Cardiac fibroblast (primary cell): ENCODE data around the gene SLC4A1.

Experiments used
- DNase-seq, 2 donors: peaks; one replicate each; pipeline versions ENCODE4 v3.0.0 to v3.0.0-alpha.2; 2010; ENCODE audit warnings: low read depth in 2 of 2
- H3K4me3 ChIP-seq, 2 donors: replicated peaks in 1 of 2; 1 replicate in 1 of 2; 2 replicates in 1 of 2; pipeline ENCODE4 v1.5.1; 2011; ENCODE audit warnings: low read depth in 2 of 2, low read length in 2 of 2, mild to moderate bottlenecking in 2 of 2, moderate library complexity in 1 of 2
- TF ChIP-seq, protein P1 (sequence below): IDR thresholded peaks from one replicate; pipeline ENCODE4 v1.5.1; 2011; ENCODE audit warnings: low read depth, mild to moderate bottlenecking, low read length, inconsistent platforms

The SLC4A1 gene

DNA sequence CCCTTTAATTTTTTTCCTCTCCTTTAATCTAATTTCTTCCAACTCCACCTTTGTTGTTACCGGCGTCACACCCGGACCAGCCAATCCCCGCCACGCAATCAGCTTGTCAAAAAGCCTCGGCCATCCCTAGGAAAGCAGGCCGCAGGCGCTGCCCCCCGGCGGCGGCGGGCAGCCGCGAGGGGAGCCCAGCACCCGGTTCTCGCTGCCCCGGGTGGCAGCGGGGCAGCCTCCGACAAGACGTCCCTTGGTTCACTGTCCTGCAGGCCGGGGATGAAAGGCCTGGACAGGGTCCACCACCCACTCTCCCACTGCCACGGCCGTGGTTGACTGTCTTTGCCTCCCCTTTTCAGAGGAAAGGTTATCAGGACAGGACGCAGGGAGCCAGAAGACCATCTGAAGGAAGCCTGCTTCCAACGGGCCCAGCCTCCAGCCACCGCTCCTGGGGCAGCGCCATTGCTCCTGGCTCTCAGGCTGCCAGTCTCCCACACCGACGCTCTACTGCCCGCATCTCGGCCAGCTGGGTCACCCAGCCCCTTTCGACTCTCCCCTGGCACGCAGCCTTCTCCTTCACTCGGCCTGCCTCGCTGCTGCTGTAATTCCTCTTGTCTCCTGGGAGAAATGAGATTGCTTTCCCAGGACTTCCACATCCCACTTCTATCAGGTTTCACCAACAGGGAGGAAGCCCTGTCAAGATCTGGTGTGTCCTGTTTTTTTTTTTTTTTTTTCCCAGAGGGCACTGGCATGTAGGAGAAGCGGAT, 45.6 kb downstream of the SLC4A1 start:
- TF ChIP-seq, protein P1, sequence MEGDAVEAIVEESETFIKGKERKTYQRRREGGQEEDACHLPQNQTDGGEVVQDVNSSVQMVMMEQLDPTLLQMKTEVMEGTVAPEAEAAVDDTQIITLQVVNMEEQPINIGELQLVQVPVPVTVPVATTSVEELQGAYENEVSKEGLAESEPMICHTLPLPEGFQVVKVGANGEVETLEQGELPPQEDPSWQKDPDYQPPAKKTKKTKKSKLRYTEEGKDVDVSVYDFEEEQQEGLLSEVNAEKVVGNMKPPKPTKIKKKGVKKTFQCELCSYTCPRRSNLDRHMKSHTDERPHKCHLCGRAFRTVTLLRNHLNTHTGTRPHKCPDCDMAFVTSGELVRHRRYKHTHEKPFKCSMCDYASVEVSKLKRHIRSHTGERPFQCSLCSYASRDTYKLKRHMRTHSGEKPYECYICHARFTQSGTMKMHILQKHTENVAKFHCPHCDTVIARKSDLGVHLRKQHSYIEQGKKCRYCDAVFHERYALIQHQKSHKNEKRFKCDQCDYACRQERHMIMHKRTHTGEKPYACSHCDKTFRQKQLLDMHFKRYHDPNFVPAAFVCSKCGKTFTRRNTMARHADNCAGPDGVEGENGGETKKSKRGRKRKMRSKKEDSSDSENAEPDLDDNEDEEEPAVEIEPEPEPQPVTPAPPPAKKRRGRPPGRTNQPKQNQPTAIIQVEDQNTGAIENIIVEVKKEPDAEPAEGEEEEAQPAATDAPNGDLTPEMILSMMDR: no peak
- peak overlapping the region; percentile 89 for H3K4me3 ChIP-seq
- DNase-seq: peak; percentile 72 to 91

DNA sequence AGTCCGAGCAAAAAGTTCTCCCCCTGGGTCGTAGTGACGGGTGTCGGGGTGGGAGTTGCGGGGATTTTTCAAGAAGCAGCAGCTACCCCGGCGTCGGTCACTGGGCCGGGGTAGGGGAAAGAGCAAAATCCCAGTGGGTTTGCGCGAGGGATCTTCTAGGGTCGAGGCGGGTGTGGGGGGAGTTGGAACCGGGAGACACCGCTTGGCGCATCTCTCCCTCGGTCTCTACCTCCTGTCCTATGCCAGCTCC, 46.1 kb downstream of the SLC4A1 start:
- no peak for DNase-seq
- TF ChIP-seq, protein P1: no peak
- peak overlapping the region; percentile 89 for H3K4me3 ChIP-seq

GRCh38 chr17:44221084-44221861, 46.7 kb downstream of the SLC4A1 start:
- DNase-seq: peak; percentile 81 to 86
- H3K4me3 ChIP-seq: peak overlapping the region; percentile 89
- TF ChIP-seq, protein P1: no peak

DNA sequence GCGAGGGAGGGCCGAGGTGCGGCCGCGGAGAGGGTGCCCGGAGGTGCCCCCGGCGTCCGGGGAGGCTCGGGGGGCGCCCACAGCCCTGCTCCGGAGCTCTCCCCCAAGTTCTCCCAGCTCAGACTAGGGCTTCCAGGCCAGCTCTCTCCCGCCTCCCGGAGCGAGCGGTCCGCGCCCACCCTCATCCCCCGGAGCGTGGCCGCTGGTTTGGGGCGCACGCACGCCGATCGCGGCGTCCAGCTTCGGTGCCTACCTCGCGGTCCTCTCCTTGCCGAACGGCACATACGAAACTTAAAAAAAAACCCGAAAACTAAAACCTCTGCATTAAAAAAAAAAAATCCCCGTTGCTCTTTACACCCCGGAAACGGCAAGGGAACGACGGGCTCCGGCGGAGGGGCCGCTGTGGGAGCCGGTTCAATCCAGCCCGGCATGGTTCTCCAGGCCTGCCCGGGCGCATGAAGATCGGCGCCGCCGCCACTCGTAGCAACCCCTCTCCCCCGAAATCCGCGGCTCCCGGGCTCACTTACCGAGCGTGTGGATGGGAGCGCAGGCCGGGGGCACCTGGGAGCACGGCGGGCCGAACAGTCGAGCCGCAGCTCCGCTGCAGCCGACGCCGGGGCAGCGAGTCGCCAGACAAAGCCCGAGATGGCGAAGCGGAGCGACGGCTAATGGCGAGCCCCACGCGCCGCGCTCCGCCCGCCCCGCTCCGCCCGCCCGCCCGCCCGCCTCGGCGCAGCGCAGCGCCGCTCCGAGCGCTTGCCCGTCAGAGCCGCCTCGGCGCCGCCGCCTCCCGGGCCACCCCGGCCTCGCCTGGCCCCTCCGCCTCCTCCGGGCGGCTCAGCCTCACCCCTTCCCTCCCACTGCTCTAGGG, 47.5 kb downstream of the SLC4A1 start:
- H3K4me3 ChIP-seq: peak overlapping the region; percentile 89
- TF ChIP-seq, protein P1: no peak
- DNase-seq: peak; percentile 59 to 73

GRCh38 chr17:44219616-44220212, 48.2 kb downstream of the SLC4A1 start, which contains the start of gene UBTF:
Gene UBTF, minus strand, starts transcription at chr17:44219675. Its CDS starts 1,446 bp downstream, at chr17:44218229.
- peak within 1 kb of the TSS; percentile 89 for H3K4me3 ChIP-seq
- DNase-seq: peak in 1 of 2 donors; percentile 72
- TF ChIP-seq, protein P1: no peak

DNA sequence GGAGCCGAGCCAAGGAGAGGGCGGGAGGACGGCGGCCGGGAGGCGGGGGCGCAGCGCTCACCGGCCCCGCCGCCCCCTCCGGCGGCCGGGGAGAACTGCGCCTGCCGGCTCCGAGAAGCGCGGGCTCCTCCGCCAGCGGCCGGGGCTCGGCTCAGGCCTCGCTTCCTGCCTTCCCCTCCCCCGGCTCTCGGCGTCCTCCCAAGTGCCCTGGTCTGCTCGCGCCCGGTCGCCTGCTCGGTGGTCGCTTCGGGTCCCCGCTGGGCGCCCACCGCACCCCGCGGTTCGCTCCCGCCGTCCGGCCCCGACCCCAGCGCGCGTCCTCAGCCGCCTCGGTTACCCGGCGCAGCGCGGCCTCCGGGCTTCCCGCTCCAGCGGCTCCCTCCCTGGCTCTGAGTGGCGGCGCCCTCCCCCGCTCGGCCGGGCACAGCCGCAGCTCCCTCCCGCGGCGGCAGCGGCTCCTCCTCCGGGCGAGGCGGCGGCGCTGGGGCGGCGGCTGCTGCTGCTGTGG, 48.8 kb downstream of the SLC4A1 start:
- H3K4me3 ChIP-seq: peak overlapping the region; percentile 37 to 89
- TF ChIP-seq, protein P1: peak; percentile 15
- peak; percentile 58 to 79 for DNase-seq
